ENCODE results near the gene NTF4.

The NTF4 gene

DNA sequence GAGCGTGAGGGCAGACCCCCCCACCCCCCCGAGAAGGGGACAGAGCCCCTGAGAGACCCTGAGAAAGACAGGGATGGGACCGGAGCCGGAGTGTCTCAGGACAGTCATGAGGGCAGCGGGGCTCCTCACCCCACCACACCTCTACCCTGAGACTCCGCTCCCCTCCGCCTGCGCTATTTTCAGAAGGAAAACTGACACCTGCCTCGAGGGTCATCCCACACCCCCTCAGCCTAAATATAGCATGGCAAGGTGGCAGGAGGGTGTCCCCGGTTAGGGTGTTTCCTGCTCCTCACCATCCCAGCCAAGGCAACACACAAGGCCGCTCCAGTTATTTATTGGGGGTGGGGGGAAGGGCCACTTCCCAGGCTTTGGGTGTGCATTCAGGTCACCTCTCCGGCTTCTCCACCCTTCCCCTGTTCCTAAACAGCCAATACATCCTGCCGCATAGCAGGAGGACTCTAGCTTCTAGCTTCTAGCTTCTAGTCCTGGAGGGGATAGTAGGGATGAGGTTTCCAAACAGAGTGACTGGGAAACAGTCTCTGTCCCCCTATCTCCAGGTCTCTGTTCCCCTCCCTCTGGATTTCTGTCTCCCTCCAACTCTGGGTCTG is 1.4 kb upstream of the NTF4 start:
- H3K4me3 ChIP-seq (ENCODE audit: low read depth, low read length): no peak overlapping the region
- no peak for DNase-seq (ENCODE audit: low read depth)
- TF ChIP-seq, protein P1, sequence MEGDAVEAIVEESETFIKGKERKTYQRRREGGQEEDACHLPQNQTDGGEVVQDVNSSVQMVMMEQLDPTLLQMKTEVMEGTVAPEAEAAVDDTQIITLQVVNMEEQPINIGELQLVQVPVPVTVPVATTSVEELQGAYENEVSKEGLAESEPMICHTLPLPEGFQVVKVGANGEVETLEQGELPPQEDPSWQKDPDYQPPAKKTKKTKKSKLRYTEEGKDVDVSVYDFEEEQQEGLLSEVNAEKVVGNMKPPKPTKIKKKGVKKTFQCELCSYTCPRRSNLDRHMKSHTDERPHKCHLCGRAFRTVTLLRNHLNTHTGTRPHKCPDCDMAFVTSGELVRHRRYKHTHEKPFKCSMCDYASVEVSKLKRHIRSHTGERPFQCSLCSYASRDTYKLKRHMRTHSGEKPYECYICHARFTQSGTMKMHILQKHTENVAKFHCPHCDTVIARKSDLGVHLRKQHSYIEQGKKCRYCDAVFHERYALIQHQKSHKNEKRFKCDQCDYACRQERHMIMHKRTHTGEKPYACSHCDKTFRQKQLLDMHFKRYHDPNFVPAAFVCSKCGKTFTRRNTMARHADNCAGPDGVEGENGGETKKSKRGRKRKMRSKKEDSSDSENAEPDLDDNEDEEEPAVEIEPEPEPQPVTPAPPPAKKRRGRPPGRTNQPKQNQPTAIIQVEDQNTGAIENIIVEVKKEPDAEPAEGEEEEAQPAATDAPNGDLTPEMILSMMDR (IDR thresholded peaks at IDR 0.05; ENCODE audit: insufficient read depth, low read depth, low read length, missing control alignments): no peak

DNA sequence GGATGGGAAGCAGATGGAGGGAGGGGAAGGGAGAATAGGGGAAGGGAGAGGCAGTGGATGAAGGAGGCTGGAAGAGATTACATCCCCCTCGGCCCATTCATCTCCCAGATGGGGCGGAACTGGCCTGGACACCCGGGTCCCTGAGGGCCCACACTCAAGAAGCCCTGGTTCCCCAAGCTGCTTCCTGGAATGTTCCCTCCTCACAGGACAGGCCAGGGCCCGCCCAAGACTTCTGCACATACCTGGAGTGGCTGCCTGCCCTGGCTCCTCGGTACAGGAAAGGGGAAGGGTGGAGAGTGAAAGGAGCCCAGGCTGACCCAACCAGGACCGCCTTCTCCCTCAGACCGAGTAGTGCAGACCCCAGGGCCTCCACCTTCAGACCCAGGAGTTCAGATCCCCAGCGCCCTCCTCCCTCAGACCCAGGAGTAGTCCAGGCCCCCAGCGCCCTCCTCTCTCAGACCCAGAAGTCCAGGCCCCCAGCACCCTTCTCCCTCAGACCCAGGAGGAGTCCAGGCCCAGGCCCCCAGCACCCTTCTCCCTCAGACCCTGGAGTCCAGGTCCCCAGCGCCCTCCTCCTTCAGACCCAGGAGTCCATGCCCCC is 489 bp downstream of the NTF4 start:
- no peak for DNase-seq (ENCODE audit: low read depth)
- TF ChIP-seq, protein P1 (IDR thresholded peaks at IDR 0.05; ENCODE audit: insufficient read depth, low read depth, low read length, missing control alignments): no peak
- no peak overlapping the region for H3K4me3 ChIP-seq (ENCODE audit: low read depth, low read length)

DNA sequence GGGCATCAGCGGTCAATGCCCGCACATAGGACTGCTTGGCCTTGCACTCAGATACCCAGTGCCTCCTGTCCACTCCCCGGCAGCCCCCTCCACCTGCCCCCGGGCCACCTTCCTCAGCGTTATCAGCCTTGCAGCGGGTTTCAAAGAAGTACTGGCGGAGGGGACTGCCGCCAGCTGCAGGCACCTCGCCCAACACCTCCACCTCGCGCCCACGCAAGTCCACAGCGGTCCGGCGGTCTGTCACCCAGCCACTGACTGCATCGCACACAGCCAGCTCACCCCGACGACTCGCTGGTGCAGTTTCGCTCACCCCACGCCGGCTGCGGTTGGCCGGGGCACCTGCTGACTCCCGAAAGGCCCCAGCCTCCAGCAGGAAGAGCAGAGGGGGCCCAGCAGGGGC is 3.2 kb downstream of the NTF4 start:
- TF ChIP-seq, protein P1 (IDR thresholded peaks at IDR 0.05; ENCODE audit: insufficient read depth, low read depth, low read length, missing control alignments): no peak
- DNase-seq (ENCODE audit: low read depth): peak; percentile 22
- no peak overlapping the region for H3K4me3 ChIP-seq (ENCODE audit: low read depth, low read length)

DNA sequence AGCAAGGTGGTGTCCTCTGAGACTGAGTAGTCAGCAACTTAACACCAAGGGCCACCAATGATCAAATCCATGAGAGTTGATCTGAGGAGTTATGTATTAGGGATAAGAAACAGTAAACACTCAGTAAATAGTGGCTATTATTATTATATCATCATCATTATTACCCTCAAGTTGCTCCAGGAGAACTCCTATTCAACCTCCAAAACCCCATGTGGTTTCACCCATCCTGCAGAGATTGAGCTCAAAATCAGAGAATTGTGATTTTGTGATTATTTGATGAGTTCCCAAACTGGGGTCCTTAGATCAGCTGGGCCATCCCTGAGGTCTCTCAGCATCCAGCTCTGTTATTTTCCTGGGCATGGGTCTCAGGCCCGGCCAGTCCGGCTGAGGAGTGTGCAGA is 3.6 kb downstream of the NTF4 start:
- DNase-seq (ENCODE audit: low read depth): no peak
- TF ChIP-seq, protein P1 (IDR thresholded peaks at IDR 0.05; ENCODE audit: insufficient read depth, low read depth, low read length, missing control alignments): no peak
- H3K4me3 ChIP-seq (ENCODE audit: low read depth, low read length): no peak overlapping the region

DNA sequence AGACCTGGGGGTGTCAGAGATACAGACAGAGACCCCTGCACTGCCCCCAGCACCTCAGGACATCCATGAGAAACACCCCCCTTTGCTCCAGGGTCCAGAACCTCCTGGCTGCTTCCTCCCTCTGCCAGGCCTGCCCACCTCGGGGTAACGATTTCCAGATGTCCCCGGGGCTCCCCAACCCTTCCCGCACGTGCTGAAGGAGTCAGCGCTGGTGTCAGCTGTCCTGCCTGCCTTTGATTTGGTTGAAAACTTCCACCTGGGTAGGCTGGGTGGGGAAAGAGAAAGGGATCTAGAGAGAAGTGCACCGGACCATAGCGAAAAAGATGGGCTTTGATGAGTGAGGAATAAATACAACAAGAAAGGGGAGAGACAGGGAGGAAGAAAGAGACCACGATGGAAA is 5.6 kb downstream of the NTF4 start:
- H3K4me3 ChIP-seq (ENCODE audit: low read depth, low read length): no peak overlapping the region
- TF ChIP-seq, protein P1 (IDR thresholded peaks at IDR 0.05; ENCODE audit: insufficient read depth, low read depth, low read length, missing control alignments): no peak
- DNase-seq (ENCODE audit: low read depth): no peak

DNA sequence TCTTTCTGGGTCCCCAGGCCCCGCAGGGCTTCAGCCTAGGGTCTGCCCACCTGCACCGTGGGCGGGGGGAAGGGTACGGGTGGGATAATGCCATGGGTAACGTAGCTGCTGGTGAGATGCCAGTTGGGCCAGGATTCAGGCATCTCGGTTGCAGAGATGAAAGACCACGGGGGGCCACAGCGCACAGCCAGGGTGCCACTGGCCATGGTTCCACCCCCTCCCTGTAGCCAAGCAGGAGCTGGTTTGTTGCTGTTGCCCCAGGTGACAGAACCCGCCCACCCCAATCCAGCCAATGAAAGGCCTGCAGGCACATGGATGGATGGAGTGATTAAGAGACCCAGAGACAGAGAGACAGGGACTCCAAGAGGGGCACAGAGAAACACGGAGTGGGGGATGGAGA is 6.1 kb downstream of the NTF4 start:
- TF ChIP-seq, protein P1 (IDR thresholded peaks at IDR 0.05; ENCODE audit: insufficient read depth, low read depth, low read length, missing control alignments): no peak
- H3K4me3 ChIP-seq (ENCODE audit: low read depth, low read length): no peak overlapping the region
- DNase-seq (ENCODE audit: low read depth): peak; percentile 34

All from GM12865 (cell line).